Sigmoid colon (tissue), 7 donors: ENCODE measurements around the gene SVEP1. TPM values are rescaled to one million over a fixed set of nuclear protein-coding genes. Genes with fewer than 3 reads are reported as not detected.

Experiments used
- DNase-seq: peaks from one replicate; pipeline ENCODE4 v3.0.0-alpha.2; 2019
- H3K27ac ChIP-seq, 4 donors: fragments of 200-600 bp; sonication (generic); one replicate each; pipeline ENCODE4 v1.5.1; 2016 to 2019; ENCODE audit warnings: mild to moderate bottlenecking in 1 of 4
- H3K27me3 ChIP-seq, 3 donors: fragments of 200-600 bp; sonication (generic); one replicate each; pipeline ENCODE4 v1.5.1; 2019; ENCODE audit warnings: mild to moderate bottlenecking in 1 of 3
- H3K36me3 ChIP-seq, 4 donors: fragments of 200-600 bp; sonication (generic); one replicate each; pipeline ENCODE4 v1.5.1; 2016 to 2019
- H3K4me1 ChIP-seq, 4 donors: fragments of 200-600 bp; sonication (generic); one replicate each; pipeline ENCODE4 v1.5.1; 2017 to 2019
- H3K4me3 ChIP-seq, 4 donors: fragments of 200-600 bp; sonication (generic); one replicate each; pipeline ENCODE4 v1.5.1; 2017 to 2019; ENCODE audit warnings: mild to moderate bottlenecking in 2 of 4, moderate library complexity in 1 of 4
- H3K9me3 ChIP-seq, 4 donors: fragments of 200-600 bp in 3 of 4; sonication (generic) in 3 of 4; one replicate each; pipeline versions ENCODE4 v1.5.1 to v1.6.1; 2013 to 2019
- CTCF ChIP-seq, 4 experiments: fragments of 450-650 bp in 3 of 4; fragments of 200-600 bp in 1 of 4; IDR thresholded peaks; one replicate each; pipeline ENCODE4 v1.5.1; 2016 to 2019; ENCODE audit warnings: antibody characterized with exemption in 4 of 4, mild to moderate bottlenecking in 3 of 4, moderate library complexity in 2 of 4
- EP300 ChIP-seq, 4 donors: sonication (generic); formaldehyde crosslinking; IDR thresholded peaks; one replicate each; pipeline ENCODE4 v1.6.1; 2017; ENCODE audit warnings: antibody characterized with exemption in 4 of 4
- POLR2A ChIP-seq, 2 donors: fragments of 450-650 bp; IDR thresholded peaks; one replicate each; pipeline ENCODE4 v1.6.1; 2016; ENCODE audit warnings: antibody characterized with exemption in 2 of 2, mild to moderate bottlenecking in 2 of 2, moderate library complexity in 2 of 2
- POLR2AphosphoS5 ChIP-seq, 4 donors: sonication (generic); formaldehyde crosslinking; IDR thresholded peaks; one replicate each; pipeline ENCODE4 v1.6.1; 2017; ENCODE audit warnings: antibody characterized with exemption in 4 of 4
- WGBS, 2 donors: extraction: QIAGEN DNeasy Blood & Tissue Kit; methylation state at CpG; one replicate each; pipeline ENCODE4 v1.1.7; 2013; 5-methylcytosine and 5-hydroxymethylcytosine counted together
- intact Hi-C: fragments of 100-400 bp; cut with DNase I; formaldehyde crosslinking; loops from one replicate; pipeline ENCODE4 v1.15.1; 2023
- polyA plus RNA-seq, 3 donors: library from polyadenylated mRNA; stranded (reverse); fragments of 200-250 nt; gene quantifications; one replicate each; pipeline ENCODE4 v1.2.3, GENCODE V29; 2013
- total RNA-seq, 4 donors: library from RNA; depleted of rRNA; stranded (reverse); fragments of >200 nt; gene quantifications; one replicate each; pipeline ENCODE4 v1.1.0, GENCODE V29; 2016
- donor health status: healthy with polysubstance abuse.
- donor health status: Bipolar disorder and iron deficiency.
- donor health status: healthy.

The SVEP1 gene
- total and polyA plus RNA-seq, 7 donors: 0.23 to 77.5 (median 24.3) TPM

- Histone ChIP-seq H3K9me3 (peaks cover 0 to 4% (median 0%) of the 10 kb centered on the region in 4 donors), H3K36me3 (peaks cover 0 to 17% (median 0%) of the 10 kb centered on the region in 4 donors), H3K27me3 (no peaks in the 10 kb centered on the region), H3K4me3 (no peak overlapping the region), H3K27ac (no peak overlapping the region), H3K4me1 (no peaks in the 10 kb centered on the region)
- TF ChIP-seq POLR2A (IDR thresholded peaks at IDR 0.05) (no peak), EP300 (IDR thresholded peaks at IDR 0.05) (no peak), CTCF (IDR thresholded peaks at IDR 0.05) (no peak), POLR2AphosphoS5 (IDR thresholded peaks at IDR 0.05) (no peak)
- intact Hi-C loops: no loop called here
- DNase-seq: no peak
Observed at GRCh38 chr9:110446171-110446570, 133.4 kb downstream of the SVEP1 start.

- Histone ChIP-seq H3K4me3 (no peak overlapping the region), H3K27me3 (no peaks in the 10 kb centered on the region), H3K27ac (no peak overlapping the region), H3K4me1 (no peaks in the 10 kb centered on the region), H3K9me3 (peaks cover 0 to 4% (median 0%) of the 10 kb centered on the region in 4 donors), H3K36me3 (peaks cover 0 to 17% (median 0%) of the 10 kb centered on the region in 4 donors)
- TF ChIP-seq POLR2AphosphoS5 (IDR thresholded peaks at IDR 0.05): no peak
- WGBS, 2 donors: 75 to 83% methylated on average over 6 of the region's 6 CpGs
- no peak for DNase-seq
- intact Hi-C loops: no loop called here
Observed at GRCh38 chr9:110444911-110445310, 134.6 kb downstream of the SVEP1 start.

GRCh38 chr9:110443866-110444220, 135.7 kb downstream of the SVEP1 start:
- Histone ChIP-seq H3K27ac (no peak overlapping the region), H3K4me1 (no peaks in the 10 kb centered on the region), H3K27me3 (no peaks in the 10 kb centered on the region), H3K4me3 (no peak overlapping the region), H3K36me3 (peaks cover 0 to 17% (median 0%) of the 10 kb centered on the region in 4 donors), H3K9me3 (peaks cover 0 to 4% (median 0%) of the 10 kb centered on the region in 4 donors)
- DNase-seq: no peak
- TF ChIP-seq EP300 (IDR thresholded peaks at IDR 0.05): no peak
- TF ChIP-seq POLR2A (IDR thresholded peaks at IDR 0.05): no peak
- TF ChIP-seq POLR2AphosphoS5 (IDR thresholded peaks at IDR 0.05): no peak
- TF ChIP-seq CTCF (IDR thresholded peaks at IDR 0.05): no peak
- intact Hi-C loops: no loop called here

GRCh38 chr9:110443146-110443865, 136.2 kb downstream of the SVEP1 start:
- no peak for DNase-seq
- peaks cover 0 to 17% (median 0%) of the 10 kb centered on the region in 4 donors for H3K36me3 ChIP-seq
- peaks cover 0 to 4% (median 0%) of the 10 kb centered on the region in 4 donors for H3K9me3 ChIP-seq
- H3K4me1 ChIP-seq: no peaks in the 10 kb centered on the region
- no peak overlapping the region for H3K27ac ChIP-seq
- TF ChIP-seq POLR2AphosphoS5 (IDR thresholded peaks at IDR 0.05) (no peak), EP300 (IDR thresholded peaks at IDR 0.05) (no peak)
- intact Hi-C loops: no loop called here
- no peak overlapping the region for H3K4me3 ChIP-seq
- WGBS, 2 donors: 40 to 50% methylated on average over 3 of the region's 3 CpGs
- no peaks in the 10 kb centered on the region for H3K27me3 ChIP-seq

- H3K36me3 ChIP-seq: peaks cover 0 to 6% (median 0%) of the 10 kb centered on the region in 4 donors
- intact Hi-C loops: no loop called here
- no peak overlapping the region for H3K27ac ChIP-seq
- H3K9me3 ChIP-seq: no peaks in the 10 kb centered on the region
- no peak overlapping the region for H3K4me3 ChIP-seq
- TF ChIP-seq POLR2A (IDR thresholded peaks at IDR 0.05) (no peak), CTCF (IDR thresholded peaks at IDR 0.05) (no peak), POLR2AphosphoS5 (IDR thresholded peaks at IDR 0.05) (no peak), EP300 (IDR thresholded peaks at IDR 0.05) (no peak)
- no peaks in the 10 kb centered on the region for H3K27me3 ChIP-seq
- WGBS, 2 donors: 85 to 86% methylated on average over 3 of the region's 3 CpGs
- no peak for DNase-seq
- H3K4me1 ChIP-seq: no peaks in the 10 kb centered on the region
Observed at GRCh38 chr9:110440796-110441195, 138.7 kb downstream of the SVEP1 start.

- Histone ChIP-seq H3K9me3 (no peaks in the 10 kb centered on the region), H3K27ac (no peak overlapping the region), H3K36me3 (no peaks in the 10 kb centered on the region), H3K4me1 (no peaks in the 10 kb centered on the region), H3K27me3 (no peaks in the 10 kb centered on the region), H3K4me3 (no peak overlapping the region)
- no peak for DNase-seq
- WGBS, 2 donors: 71 to 72% methylated on average over 4 of the region's 4 CpGs
- intact Hi-C loops: no loop called here
- TF ChIP-seq POLR2A (IDR thresholded peaks at IDR 0.05) (no peak), EP300 (IDR thresholded peaks at IDR 0.05) (no peak), CTCF (IDR thresholded peaks at IDR 0.05) (no peak), POLR2AphosphoS5 (IDR thresholded peaks at IDR 0.05) (no peak)
Observed at GRCh38 chr9:110440172-110440571, 139.4 kb downstream of the SVEP1 start.
